ENCODE results near the gene GPC5. TPM values are rescaled to one million over a fixed set of nuclear protein-coding genes. Genes with fewer than 3 reads are reported as not detected.

GPC5 gene
- total and polyA plus RNA-seq, 2 of the 8 experiments (the other 6 are each of a cell fraction or from before 2014, with no cell fraction given), result 0.20 to 0.39 TPM

GRCh38 chr13:92197669-92198068, 799.2 kb downstream of the GPC5 start:
- ChIA-PET CTCF (ENCODE audit: partially characterized antibody) (interaction anchor here (1.1 kb wide), 1 partner anchor 8 kb away, joined by 4 read pairs; no protein-coding TSS in a partner anchor), POLR2A (ENCODE audit: partially characterized antibody) (no interaction called here)
- no peak overlapping the region for H3K56ac ChIP-seq (replicated peaks; ENCODE audit: insufficient read length, low read depth, low read length)
- no peak overlapping the region for H4K8ac ChIP-seq (ENCODE audit: extremely low read depth, insufficient read depth, low read length)
- H2BK20ac ChIP-seq (ENCODE audit: low read length), result no peak overlapping the region
- no peak overlapping the region for H2BK15ac ChIP-seq (ENCODE audit: low read length)
- no peaks in the 10 kb centered on the region for H3K23me2 ChIP-seq (ENCODE audit: low read depth, low read length)
- no peaks in the 10 kb centered on the region for H3K79me2 ChIP-seq (ENCODE audit: control insufficient read depth in 1 of 2, insufficient read depth in 2 of 2, low read length in 2 of 2)
- H3K79me1 ChIP-seq (ENCODE audit: low read depth, low read length), result no peaks in the 10 kb centered on the region
- H3K23ac ChIP-seq (ENCODE audit: insufficient read length), result no peak overlapping the region
- no peak overlapping the region for H2AFZ ChIP-seq (ENCODE audit: low read length)
- H2BK5ac ChIP-seq (ENCODE audit: low read depth, low read length), result no peak overlapping the region
- H2BK12ac ChIP-seq (ENCODE audit: low read depth, low read length), result no peak overlapping the region
- WGBS, 2 experiments (ENCODE audit: extremely low coverage in 1 of 2, insufficient coverage in 1 of 2, insufficient read length in 1 of 2, insufficient replicate concordance in 2 of 2, low coverage in 1 of 2, low lambda C conversion rate in 2 of 2, missing lambda C conversion rate in 1 of 2), result 98% methylated on average over 4 of the region's 4 CpGs; no CpG with 5 or more reads in 1 of the 2 experiments
- H3K18ac ChIP-seq (ENCODE audit: extremely low read depth, low read length), result no peak overlapping the region
- FAIRE-seq, result no peak
- no peaks in the 10 kb centered on the region for H3K27me3 ChIP-seq (replicated peaks in 1 of 4; ENCODE audit: control insufficient read depth in 3 of 4, extremely low read depth in 1 of 4, insufficient read depth in 3 of 4, low read length in 3 of 4)
- no peak overlapping the region for H3K4me3 ChIP-seq (ENCODE audit: extremely low read depth in 1 of 4, insufficient read depth in 2 of 4, low read depth in 3 of 4, low read length in 4 of 4)
- H3K14ac ChIP-seq (ENCODE audit: insufficient read length), result no peak overlapping the region
- no peaks in the 10 kb centered on the region for H3K36me3 ChIP-seq (ENCODE audit: control insufficient read depth in 2 of 4, insufficient read depth in 4 of 4, low read length in 3 of 4)
- no peaks in the 10 kb centered on the region for H3K9me3 ChIP-seq (ENCODE audit: insufficient read depth in 2 of 2, low read depth in 1 of 2, low read length in 1 of 2)
- H3K4ac ChIP-seq (replicated peaks; ENCODE audit: insufficient read length, low read depth, low read length), result no peak overlapping the region
- no peak for DNase-seq (ENCODE audit: low read depth in 1 of 2, low spot score in 2 of 2)
- H3K4me1 ChIP-seq (replicated peaks in 1 of 4; ENCODE audit: control insufficient read depth in 3 of 4, insufficient read depth in 4 of 4, low read length in 3 of 4), result no peaks in the 10 kb centered on the region
- no peak overlapping the region for H4K91ac ChIP-seq (replicated peaks; ENCODE audit: insufficient read length, low read length)
- H4K5ac ChIP-seq (ENCODE audit: insufficient read length, low read depth, low read length), result no peak overlapping the region
- no peak overlapping the region for H2BK120ac ChIP-seq (replicated peaks; ENCODE audit: low read depth, low read length)
- no peak overlapping the region for H3K4me2 ChIP-seq (ENCODE audit: insufficient read depth in 1 of 2, low read depth in 2 of 2, low read length in 2 of 2)
- H2AK5ac ChIP-seq (ENCODE audit: low read depth, low read length), result no peak overlapping the region
- H3K9ac ChIP-seq (replicated peaks in 1 of 4; ENCODE audit: extremely low read depth in 1 of 4, low read depth in 3 of 4, low read length in 3 of 4), result no peak overlapping the region
- no peak overlapping the region for H3K27ac ChIP-seq (ENCODE audit: low read depth, low read length)
- no peaks in the 10 kb centered on the region for H4K20me1 ChIP-seq (replicated peaks in 1 of 2; ENCODE audit: control insufficient read depth in 1 of 2, insufficient read depth in 2 of 2, low read length in 2 of 2)
- TF ChIP-seq USF2 (IDR thresholded peaks at IDR 0.05; ENCODE audit: low read length), result no peak
- no peak for TF ChIP-seq SP4 (IDR thresholded peaks at IDR 0.05; ENCODE audit: low read length)
- TF ChIP-seq SRF (IDR thresholded peaks at IDR 0.05; ENCODE audit: low read depth, low read length), result no peak
- no peak for TF ChIP-seq HDAC6 (IDR thresholded peaks at IDR 0.05; ENCODE audit: low read depth, low read length)
- TF ChIP-seq CHD2 (IDR thresholded peaks at IDR 0.05; ENCODE audit: low read length), result no peak
- no peak for TF ChIP-seq SAP30 (IDR thresholded peaks at IDR 0.05; ENCODE audit: insufficient read depth, insufficient replicate concordance, low read length)
- TF ChIP-seq CBX5 (IDR thresholded peaks at IDR 0.05; ENCODE audit: low read depth, low read length), result no peak
- TF ChIP-seq CTCF (IDR thresholded peaks at IDR 0.05; ENCODE audit: control extremely low read depth in 1 of 3, insufficient read depth in 1 of 3, low read depth in 1 of 3, low read length in 3 of 3), result no peak
- no peak for TF ChIP-seq EZH2 (IDR thresholded peaks at IDR 0.05; ENCODE audit: low read depth, low read length, severe bottlenecking)
- no peak for TF ChIP-seq BRCA1 (IDR thresholded peaks at IDR 0.05; ENCODE audit: low read depth, low read length)

All from H1 (cell line).